IMR-90 (cell line): ENCODE results near the gene FOXP1. TPM values are rescaled to one million over a fixed set of nuclear protein-coding genes. Genes with fewer than 3 reads are reported as not detected.

Experiments
- ATAC-seq: fragments of 200-7000 bp; cut with Tn5 transposase; 2 replicates; pipeline ENCODE4 v1.9.1; 2020; ENCODE audit warnings: low read depth, mild to moderate bottlenecking, moderate library complexity
- BruUV-seq: library from RNA; stranded (reverse); fragments of 400-500 nt; replicated peaks from 2 replicates; lab custom pipeline; 2021; lab: Mats Ljungman, UMichigan
- CTCF ChIA-PET: fragments of 300-600 bp; formaldehyde crosslinking; extraction: SDS; loops from one replicate; lab custom pipeline; 2021; ENCODE audit warnings: antibody characterized with exemption; lab: Yijun Ruan, JAX
- POLR2A ChIA-PET: fragments of 300-600 bp; sonication (Branson Sonifier 250); formaldehyde crosslinking; loops from one replicate; lab custom pipeline; 2022; ENCODE audit warnings: antibody characterized with exemption; ENCODE audit not compliant: unreplicated experiment; lab: Charles Lee
- DNase-seq: peaks from one replicate; pipeline ENCODE4 v3.0.0; 2013
- H2AFZ ChIP-seq: replicated peaks from 2 replicates; pipeline ENCODE3; 2013; ENCODE audit warnings: low read length, mild to moderate bottlenecking; ENCODE audit not compliant: poor library complexity
- H2AK5ac ChIP-seq: 2 replicates; pipeline ENCODE4 v1.6.1; 2013; ENCODE audit warnings: low read depth, low read length, inconsistent platforms
- H2AK9ac ChIP-seq: replicated peaks from 2 replicates; pipeline ENCODE3; 2013; ENCODE audit warnings: mild to moderate bottlenecking, low read depth, low read length, moderate library complexity; ENCODE audit not compliant: poor library complexity
- H2BK120ac ChIP-seq: 2 replicates; pipeline ENCODE4 v1.6.1; 2013; ENCODE audit warnings: low read depth, low read length, inconsistent platforms
- H2BK15ac ChIP-seq: 3 replicates; pipeline ENCODE4 v1.6.1; 2013; ENCODE audit warnings: low read depth, low read length, inconsistent platforms
- H2BK20ac ChIP-seq: 2 replicates; pipeline ENCODE4 v1.6.1; 2013; ENCODE audit warnings: low read depth, mild to moderate bottlenecking, inconsistent platforms, low read length, moderate library complexity
- H2BK5ac ChIP-seq: 2 replicates; pipeline ENCODE4 v1.6.1; 2013; ENCODE audit warnings: mild to moderate bottlenecking, low read depth, low read length, inconsistent platforms; ENCODE audit not compliant: poor library complexity, severe bottlenecking
- H3K14ac ChIP-seq: replicated peaks from 2 replicates; pipeline ENCODE4 v1.6.1; 2013; ENCODE audit warnings: low read depth, low read length, inconsistent platforms
- H3K18ac ChIP-seq: 2 replicates; pipeline ENCODE4 v1.6.1; 2013; ENCODE audit warnings: low read depth, low read length, control low read depth
- H3K23ac ChIP-seq: 2 replicates; pipeline ENCODE4 v1.6.1; 2013; ENCODE audit warnings: low read depth, low read length, inconsistent platforms
- H3K27ac ChIP-seq: 2 replicates; pipeline ENCODE4 v1.5.1; 2013; ENCODE audit warnings: mild to moderate bottlenecking, control low read depth, low read length; ENCODE audit not compliant: insufficient read depth
- H3K27me3 ChIP-seq: 2 replicates; pipeline ENCODE4 v1.6.1; 2013; ENCODE audit warnings: low read length; ENCODE audit not compliant: control insufficient read depth, insufficient read depth
- H3K36me3 ChIP-seq: 2 replicates; pipeline ENCODE4 v1.6.1; 2013; ENCODE audit warnings: low read length, mixed read lengths; ENCODE audit not compliant: control insufficient read depth, insufficient read depth
- H3K4ac ChIP-seq: 2 replicates; pipeline ENCODE4 v1.6.1; 2013; ENCODE audit warnings: low read depth, low read length, inconsistent platforms
- H3K4me1 ChIP-seq: 2 replicates; pipeline ENCODE4 v1.6.1; 2013; ENCODE audit warnings: low read length, mixed read lengths; ENCODE audit not compliant: control insufficient read depth, insufficient read depth
- H3K4me2 ChIP-seq: 2 replicates; pipeline ENCODE4 v1.6.1; 2013; ENCODE audit warnings: low read depth, mild to moderate bottlenecking, control low read depth, low read length, moderate library complexity
- H3K4me3 ChIP-seq: 2 replicates; pipeline ENCODE4 v1.5.1; 2013; ENCODE audit warnings: low read depth, mild to moderate bottlenecking, control low read depth, low read length, moderate library complexity; ENCODE audit not compliant: insufficient read depth
- H3K56ac ChIP-seq: 2 replicates; pipeline ENCODE4 v1.6.1; 2013; ENCODE audit warnings: low read length, inconsistent platforms; ENCODE audit not compliant: insufficient read depth; ENCODE audit errors: extremely low read depth
- H3K79me1 ChIP-seq, 2 experiments: 2 replicates each; pipeline ENCODE4 v1.6.1; 2013; ENCODE audit warnings: low read length in 2 of 2, inconsistent platforms in 1 of 2, low read depth in 1 of 2
- H3K9ac ChIP-seq: 2 replicates; pipeline ENCODE4 v1.6.1; 2013; ENCODE audit warnings: low read depth, low read length, control low read depth
- H3K9me1 ChIP-seq: 2 replicates; pipeline ENCODE4 v1.6.1; 2013; ENCODE audit warnings: low read length, inconsistent platforms; ENCODE audit not compliant: insufficient read depth
- H3K9me3 ChIP-seq: 2 replicates; pipeline ENCODE4 v1.6.1; 2013; ENCODE audit warnings: low read length; ENCODE audit not compliant: control insufficient read depth, insufficient read depth
- H4K20me1 ChIP-seq: 2 replicates; pipeline ENCODE4 v1.6.1; 2013; ENCODE audit warnings: low read length, inconsistent platforms; ENCODE audit not compliant: insufficient read depth
- H4K5ac ChIP-seq: 2 replicates; pipeline ENCODE4 v1.6.1; 2013; ENCODE audit warnings: mild to moderate bottlenecking, low read depth, low read length, control low read depth
- H4K8ac ChIP-seq, 2 experiments: 2 replicates each; pipeline ENCODE4 v1.6.1; 2013; ENCODE audit warnings: low read depth in 2 of 2, low read length in 2 of 2, control low read depth in 1 of 2, inconsistent platforms in 1 of 2
- H4K91ac ChIP-seq: 2 replicates; pipeline ENCODE4 v1.6.1; 2013; ENCODE audit warnings: low read depth, low read length, inconsistent platforms; ENCODE audit not compliant: insufficient read depth
- FOS ChIP-seq: fragments of 150-350 bp; IDR thresholded peaks from 2 replicates; pipeline ENCODE4 v1.6.1; 2016; ENCODE audit warnings: low read depth, low read length
- NFE2L2 ChIP-seq: fragments of 150-350 bp; IDR thresholded peaks from 2 replicates; pipeline ENCODE4 v1.6.1; 2016; ENCODE audit warnings: low read depth, mild to moderate bottlenecking, low read length
- RAD21 ChIP-seq: IDR thresholded peaks from 2 replicates; pipeline ENCODE4 v1.6.1; 2012; ENCODE audit warnings: low read length, improper control_type of control experiment
- RFX5 ChIP-seq: IDR thresholded peaks from 2 replicates; pipeline ENCODE4 v1.8.0; 2012; ENCODE audit warnings: low read depth, mild to moderate bottlenecking, low read length, moderate library complexity
- SMC3 ChIP-seq: fragments of 150-350 bp; IDR thresholded peaks from 2 replicates; pipeline ENCODE4 v1.6.1; 2016; ENCODE audit warnings: low read depth, mild to moderate bottlenecking, antibody characterized with exemption, low read length, moderate library complexity
- whole genome bisulfite sequencing, 2 experiments: methylation state at CpG; one replicate each; pipeline versions ENCODE4 v1.1.5 to v1.1.7; 2013; ENCODE audit warnings: missing lambda C conversion rate in 2 of 2; ENCODE audit not compliant: insufficient read length in 1 of 2; ENCODE audit errors: extremely low coverage in 2 of 2; 5-methylcytosine and 5-hydroxymethylcytosine counted together
- dilution Hi-C: fragments of 300-500 bp; cut with HindIII; formaldehyde crosslinking; loops from one replicate; pipeline ENCODE4 v1.14.3; 2018; ENCODE audit warnings: low sequenced_read_pairs; ENCODE audit not compliant: unreplicated experiment
- in situ Hi-C: fragments of 300-500 bp; cut with MboI; formaldehyde crosslinking; loops from 3 replicates; pipeline ENCODE4 v1.14.3; 2019; ENCODE audit warnings: low sequenced_read_pairs, inconsistent platforms, mixed read lengths
- intact Hi-C: fragments of 100-400 bp; cut with micrococcal nuclease; formaldehyde crosslinking; loops from 2 replicates; pipeline ENCODE4 v1.10.0; 2022
- polyA plus RNA-seq, 3 experiments: library from polyadenylated mRNA; depleted of rRNA; stranded (reverse); fragments of >200 nt; gene quantifications; 2 replicates each; pipeline ENCODE4 v1.2.3, GENCODE V29; 2012; ENCODE audit warnings: low replicate concordance in 1 of 3
- total RNA-seq: library from RNA; depleted of rRNA; stranded (reverse); fragments of >200 nt; gene quantifications from 2 replicates; pipeline ENCODE4 v1.2.3, GENCODE V29; 2012

Gene FOXP1
- total and polyA plus RNA-seq, 2 of the 4 experiments (the other 2 are of a cell fraction) = 37.0 to 132 TPM

GRCh38 chr3:71008350-71008935 lies 575.1 kb downstream of the FOXP1 start:
- Histone ChIP-seq H4K91ac (no peak overlapping the region), H3K4ac (no peak overlapping the region), H3K79me1 (peaks cover 26 to 62% of the 10 kb centered on the region in 2 experiments), H2AK5ac (no peak overlapping the region), H2BK15ac (no peak overlapping the region), H2BK5ac (no peak overlapping the region), H3K4me1 (peaks cover 5% of the 10 kb centered on the region), H3K9me1 (peaks cover 3% of the 10 kb centered on the region; the same call in 1 of the 2 replicates), H3K18ac (no peak overlapping the region), H3K4me2 (no peak overlapping the region), H3K27me3 (no peaks in the 10 kb centered on the region), H3K23ac (no peak overlapping the region), H2BK120ac (no peak overlapping the region), H2BK20ac (no peak overlapping the region), H3K36me3 (peaks cover 7% of the 10 kb centered on the region; the same call in 1 of the 2 replicates), H3K27ac (no peak overlapping the region), H3K9me3 (no peaks in the 10 kb centered on the region), H4K5ac (no peak overlapping the region), H2AFZ (no peak overlapping the region), H3K9ac (no peak overlapping the region), H4K8ac (no peak overlapping the region), H4K20me1 (peaks cover 30% of the 10 kb centered on the region; the same call in 1 of the 2 replicates), H3K4me3 (no peak overlapping the region), H3K14ac (no peak overlapping the region), H2AK9ac (no peak overlapping the region), H3K56ac (no peak overlapping the region)
- DNase-seq (no peak), ATAC-seq (no peak)
- 100% methylated on average over 2 of the region's 7 CpGs; no CpG with 5 or more reads in 1 of the 2 experiments for WGBS, 2 experiments
- TF ChIP-seq FOS (no peak), RFX5 (no peak), SMC3 (no peak), RAD21 (no peak), NFE2L2 (no peak)
- CTCF ChIA-PET = no interaction called here
- no TSS peak for BruUV-seq
- POLR2A ChIA-PET = no interaction called here
- intact Hi-C loops = no loop called here
- dilution Hi-C loops = no loop called here
- in situ Hi-C loops = no loop called here
